H1 (cell line): Measurements from ENCODE around the gene SLC19A3. TPM values are rescaled to one million over a fixed set of nuclear protein-coding genes. Genes with fewer than 3 reads are reported as not detected.

Experiments
- CTCF ChIA-PET: fragments of 300-600 bp; sonication (Branson Sonifier 250); formaldehyde crosslinking; loops from one replicate; lab custom pipeline; 2021; ENCODE audit not compliant: partially characterized antibody; lab: Charles Lee
- POLR2A ChIA-PET: fragments of 300-600 bp; sonication (Branson Sonifier 250); formaldehyde crosslinking; loops from one replicate; lab custom pipeline; 2021; ENCODE audit warnings: inconsistent platforms; ENCODE audit not compliant: partially characterized antibody; lab: Charles Lee
- DNase-seq, 2 experiments: peaks; one replicate each; pipeline versions ENCODE4 v3.0.0 to v3.0.0-alpha.2; 2010 to 2022; ENCODE audit warnings: low spot score in 2 of 2, low read depth in 1 of 2, mixed read lengths in 1 of 2
- FAIRE-seq: peaks from 2 replicates; lab custom pipeline; 2011; peaks lifted over from hg19 to GRCh38; lab: Jason Lieb, UNC
- H2AFZ ChIP-seq: 2 replicates; pipeline ENCODE4 v1.8.1; 2012; ENCODE audit warnings: low read length, inconsistent platforms
- H2AK5ac ChIP-seq: 2 replicates; pipeline ENCODE4 v1.6.1; 2013; ENCODE audit warnings: low read depth, low read length
- H2BK120ac ChIP-seq: replicated peaks from 2 replicates; pipeline ENCODE3; 2013; ENCODE audit warnings: low read depth, low read length, inconsistent platforms
- H2BK12ac ChIP-seq: 2 replicates; pipeline ENCODE4 v1.6.1; 2013; ENCODE audit warnings: low read depth, low read length
- H2BK15ac ChIP-seq: 2 replicates; pipeline ENCODE4 v1.6.1; 2013; ENCODE audit warnings: low read length
- H2BK20ac ChIP-seq: 2 replicates; pipeline ENCODE4 v1.6.1; 2013; ENCODE audit warnings: low read length
- H2BK5ac ChIP-seq: 2 replicates; pipeline ENCODE4 v1.6.1; 2013; ENCODE audit warnings: low read depth, low read length
- H3K14ac ChIP-seq: 2 replicates; pipeline ENCODE4 v1.6.1; 2013; ENCODE audit warnings: inconsistent platforms; ENCODE audit not compliant: insufficient read length
- H3K18ac ChIP-seq: 2 replicates; pipeline ENCODE4 v1.6.1; 2013; ENCODE audit warnings: low read length; ENCODE audit errors: extremely low read depth
- H3K23ac ChIP-seq: 2 replicates; pipeline ENCODE4 v1.6.1; 2013; ENCODE audit warnings: inconsistent platforms; ENCODE audit not compliant: insufficient read length
- H3K23me2 ChIP-seq: 2 replicates; pipeline ENCODE4 v1.6.1; 2013; ENCODE audit warnings: low read depth, low read length
- H3K27ac ChIP-seq: 2 replicates; pipeline ENCODE4 v1.6.1; 2011; ENCODE audit warnings: low read depth, low read length, inconsistent platforms
- H3K27me3 ChIP-seq, 4 experiments: replicated peaks in 1 of 4; 1 replicate in 1 of 4; 2 replicates in 3 of 4; pipeline versions ENCODE4 v1.6.1 to v1.8.1; 2011 to 2013; ENCODE audit warnings: low read length in 3 of 4, mild to moderate bottlenecking in 3 of 4, inconsistent platforms in 2 of 4, mixed read lengths in 2 of 4, moderate library complexity in 1 of 4; ENCODE audit not compliant: control insufficient read depth in 3 of 4, insufficient read depth in 3 of 4; ENCODE audit errors: extremely low read depth in 1 of 4
- H3K36me3 ChIP-seq, 4 experiments: 2 replicates each; pipeline versions ENCODE4 v1.6.1 to v1.8.1; 2011 to 2013; ENCODE audit warnings: mild to moderate bottlenecking in 4 of 4, low read length in 3 of 4, moderate library complexity in 2 of 4, control low read depth in 1 of 4, inconsistent platforms in 1 of 4; ENCODE audit not compliant: insufficient read depth in 4 of 4, control insufficient read depth in 2 of 4
- H3K4ac ChIP-seq: replicated peaks from 2 replicates; pipeline ENCODE3; 2013; ENCODE audit warnings: low read length, low read depth, mixed read lengths, inconsistent platforms; ENCODE audit not compliant: insufficient read length
- H3K4me1 ChIP-seq, 4 experiments: replicated peaks in 1 of 4; 1 replicate in 1 of 4; 2 replicates in 3 of 4; pipeline versions ENCODE4 v1.6.1 to v1.8.1; 2011 to 2013; ENCODE audit warnings: low read length in 3 of 4, inconsistent platforms in 2 of 4, mixed read lengths in 1 of 4; ENCODE audit not compliant: insufficient read depth in 4 of 4, control insufficient read depth in 3 of 4
- H3K4me2 ChIP-seq, 2 experiments: 2 replicates each; pipeline versions ENCODE4 v1.6.1 to v1.8.1; 2011 to 2013; ENCODE audit warnings: low read depth in 2 of 2, low read length in 2 of 2, control low read depth in 1 of 2, inconsistent platforms in 1 of 2, mild to moderate bottlenecking in 1 of 2; ENCODE audit not compliant: insufficient read depth in 1 of 2
- H3K4me3 ChIP-seq, 4 experiments: fragments of 200-600, 300-600 bp in 1 of 4; sonication (generic), shearing (Covaris generic), sonication (Bioruptor Twin) in 1 of 4; 2 replicates each; pipeline versions ENCODE4 v1.5.1 to v1.8.1; 2011 to 2016; ENCODE audit warnings: low read length in 4 of 4, low read depth in 3 of 4, control low read depth in 2 of 4, inconsistent platforms in 2 of 4, mild to moderate bottlenecking in 2 of 4, mixed read lengths in 1 of 4, moderate library complexity in 1 of 4; ENCODE audit not compliant: insufficient read depth in 2 of 4; ENCODE audit errors: extremely low read depth in 1 of 4
- H3K56ac ChIP-seq: replicated peaks from 2 replicates; pipeline ENCODE3; 2013; ENCODE audit warnings: low read depth, mild to moderate bottlenecking, mixed read lengths, low read length, inconsistent platforms; ENCODE audit not compliant: insufficient read length
- H3K79me1 ChIP-seq: 2 replicates; pipeline ENCODE4 v1.6.1; 2013; ENCODE audit warnings: low read depth, low read length, control low read depth
- H3K79me2 ChIP-seq, 2 experiments: 2 replicates each; pipeline versions ENCODE4 v1.6.1 to v1.8.1; 2012 to 2013; ENCODE audit warnings: low read length in 2 of 2, mild to moderate bottlenecking in 2 of 2, inconsistent platforms in 1 of 2; ENCODE audit not compliant: insufficient read depth in 2 of 2, control insufficient read depth in 1 of 2
- H3K9ac ChIP-seq, 4 experiments: replicated peaks in 1 of 4; 1 replicate in 1 of 4; 2 replicates in 3 of 4; pipeline versions ENCODE4 v1.6.1 to v1.8.1; 2011 to 2013; ENCODE audit warnings: low read depth in 3 of 4, low read length in 3 of 4, control low read depth in 2 of 4, mild to moderate bottlenecking in 2 of 4, moderate library complexity in 2 of 4, inconsistent platforms in 1 of 4; ENCODE audit errors: extremely low read depth in 1 of 4
- H3K9me3 ChIP-seq, 2 experiments: 2 replicates each; pipeline versions ENCODE4 v1.6.1 to v1.8.1; 2012 to 2013; ENCODE audit warnings: mild to moderate bottlenecking in 2 of 2, moderate library complexity in 2 of 2, control low read depth in 1 of 2, inconsistent platforms in 1 of 2, low read depth in 1 of 2, low read length in 1 of 2, mixed read lengths in 1 of 2; ENCODE audit not compliant: insufficient read depth in 2 of 2
- H4K20me1 ChIP-seq, 2 experiments: replicated peaks in 1 of 2; 2 replicates each; pipeline versions ENCODE3 to v1.8.1; 2011 to 2013; ENCODE audit warnings: inconsistent platforms in 2 of 2, low read length in 2 of 2, mild to moderate bottlenecking in 1 of 2; ENCODE audit not compliant: insufficient read depth in 2 of 2, control insufficient read depth in 1 of 2
- H4K5ac ChIP-seq: 2 replicates; pipeline ENCODE4 v1.6.1; 2013; ENCODE audit warnings: low read length, low read depth, mixed read lengths, inconsistent platforms; ENCODE audit not compliant: insufficient read length
- H4K8ac ChIP-seq: 2 replicates; pipeline ENCODE4 v1.8.0; 2013; ENCODE audit warnings: mild to moderate bottlenecking, moderate library complexity, low read length, inconsistent platforms; ENCODE audit not compliant: insufficient read depth; ENCODE audit errors: extremely low read depth
- H4K91ac ChIP-seq: replicated peaks from 2 replicates; pipeline ENCODE3; 2013; ENCODE audit warnings: low read length, mixed read lengths, inconsistent platforms; ENCODE audit not compliant: insufficient read length
- CHD2 ChIP-seq: IDR thresholded peaks from 2 replicates; pipeline ENCODE4 v1.6.1; 2012; ENCODE audit warnings: low read length, improper control_type of control experiment
- CTBP2 ChIP-seq: IDR thresholded peaks from 2 replicates; pipeline ENCODE4 v1.7.0; 2011; ENCODE audit warnings: borderline replicate concordance, mild to moderate bottlenecking, moderate library complexity, mixed read lengths, low read length; ENCODE audit not compliant: insufficient read depth, insufficient read length
- EGR1 ChIP-seq: IDR thresholded peaks from 2 replicates; pipeline ENCODE4 v1.6.1; 2011; ENCODE audit warnings: low read depth, low read length, borderline replicate concordance
- EP300 ChIP-seq, 2 experiments: IDR thresholded peaks; 1 replicate in 1 of 2; 2 replicates in 1 of 2; pipeline ENCODE4 v1.6.1; 2011 to 2012; ENCODE audit warnings: low read depth in 2 of 2, low read length in 2 of 2, mild to moderate bottlenecking in 2 of 2, borderline replicate concordance in 1 of 2, inconsistent platforms in 1 of 2, moderate library complexity in 1 of 2
- HDAC6 ChIP-seq: IDR thresholded peaks from one replicate; pipeline ENCODE4 v1.7.1; 2012; ENCODE audit warnings: low read depth, mild to moderate bottlenecking, inconsistent platforms, low read length, moderate library complexity
- PHF8 ChIP-seq: fragments of 200-600 bp; sonication (generic); conservative IDR thresholded peaks from 2 replicates; pipeline ENCODE4 v1.7.1; 2012; ENCODE audit warnings: low read depth, mild to moderate bottlenecking, inconsistent platforms, low read length, moderate library complexity
- RAD21 ChIP-seq, 2 experiments: IDR thresholded peaks in 1 of 2; conservative IDR thresholded peaks in 1 of 2; 2 replicates each; pipeline ENCODE4 v1.6.1; 2011; ENCODE audit warnings: low read depth in 2 of 2, low read length in 2 of 2, improper control_type of control experiment in 1 of 2, inconsistent platforms in 1 of 2, mild to moderate bottlenecking in 1 of 2, moderate library complexity in 1 of 2
- YY1 ChIP-seq: IDR thresholded peaks from 2 replicates; pipeline ENCODE4 v1.6.1; 2011; ENCODE audit warnings: low read depth, mild to moderate bottlenecking, low read length
- WGBS, 2 experiments: shearing (Covaris generic) in 1 of 2; methylation state at CpG; one replicate each; pipeline versions ENCODE4 v1.1.6 to v1.1.7; 2013 to 2015; ENCODE audit warnings: low lambda C conversion rate in 2 of 2, mixed read lengths in 2 of 2, inconsistent platforms in 1 of 2, low coverage in 1 of 2, missing lambda C conversion rate in 1 of 2; ENCODE audit not compliant: insufficient replicate concordance in 2 of 2, insufficient coverage in 1 of 2, insufficient read length in 1 of 2; ENCODE audit errors: extremely low coverage in 1 of 2, missing lambda C conversion rate in 1 of 2; 5-methylcytosine and 5-hydroxymethylcytosine counted together
- polyA plus RNA-seq, 7 experiments: library from polyadenylated mRNA; depleted of rRNA in 3 of 7; stranded (reverse) in 5 of 7; unstranded in 2 of 7; fragments of >200 nt in 5 of 7; fragments of 200-250 nt in 2 of 7; gene quantifications; 1 replicate in 5 of 7; 2 replicates in 1 of 7; 4 replicates in 1 of 7; pipeline versions ENCODE4 v1.2.1 to v1.2.3, GENCODE V29; 2011 to 2013; ENCODE audit warnings: missing spikeins in 2 of 7, mixed read lengths in 2 of 7
- total RNA-seq: library from RNA; stranded (reverse); fragmentation: NEBNext Ultra II Directional; extraction: Animal tissue kit (Norgen Biotek cat#: 25700); gene quantifications from 2 replicates; pipeline ENCODE4 v1.2.1, GENCODE V29; 2021
- TF ChIP-seq, protein P1 (sequence below), 3 experiments: IDR thresholded peaks; 1 replicate in 2 of 3; 2 replicates in 1 of 3; pipeline versions ENCODE4 v1.5.1 to v1.6.1; 2011; ENCODE audit warnings: low read length in 3 of 3, mild to moderate bottlenecking in 3 of 3, inconsistent platforms in 2 of 3, low read depth in 1 of 3, moderate library complexity in 1 of 3; ENCODE audit not compliant: insufficient read depth in 1 of 3; ENCODE audit errors: control extremely low read depth in 1 of 3

The SLC19A3 gene
- total and polyA plus RNA-seq, 2 of the 8 experiments (the other 6 are each of a cell fraction or from before 2014, with no cell fraction given) = 7.0 to 9.8 TPM

GRCh38 chr2:227671170-227671905 lies 46.5 kb downstream of the SLC19A3 start:
- Histone ChIP-seq H3K79me1 (no peaks in the 10 kb centered on the region), H3K79me2 (no peaks in the 10 kb centered on the region), H3K4me1 (peaks cover 0 to 8% (median 2%) of the 10 kb centered on the region in 4 experiments; a peak in 5 of 7 replicates), H4K5ac (no peak overlapping the region), H3K18ac (no peak overlapping the region), H2AK5ac (no peak overlapping the region), H2AFZ (no peak overlapping the region), H3K4me3 (no peak overlapping the region), H4K91ac (no peak overlapping the region), H2BK12ac (no peak overlapping the region), H3K9me3 (no peaks in the 10 kb centered on the region), H2BK15ac (no peak overlapping the region), H2BK120ac (no peak overlapping the region), H4K8ac (no peak overlapping the region), H3K14ac (no peak overlapping the region), H2BK5ac (no peak overlapping the region), H3K4ac (no peak overlapping the region), H3K23me2 (no peaks in the 10 kb centered on the region; the same call in 1 of the 2 replicates), H3K27me3 (no peaks in the 10 kb centered on the region), H3K23ac (no peak overlapping the region), H3K27ac (no peak overlapping the region), H3K56ac (no peak overlapping the region), H4K20me1 (no peaks in the 10 kb centered on the region), H2BK20ac (no peak overlapping the region), H3K9ac (no peak overlapping the region), H3K4me2 (no peak overlapping the region; a peak in 1 of 4 replicates), H3K36me3 (no peaks in the 10 kb centered on the region)
- DNase-seq (no peak), FAIRE-seq (no peak)
- WGBS, 2 experiments = 63% methylated on average over 3 of the region's 3 CpGs; no CpG with 5 or more reads in 1 of the 2 experiments
- POLR2A ChIA-PET = no interaction called here
- CTCF ChIA-PET = interaction anchor here (0.6 to 1.8 kb wide), 2 partner anchors 13 to 19 kb away, joined by 3 to 6 read pairs; no protein-coding TSS in a partner anchor
- TF ChIP-seq CHD2 (no peak), YY1 (no peak), PHF8 (no peak), HDAC6 (no peak), EGR1 (no peak), CTBP2 (no peak), EP300 (IDR thresholded peaks at IDR 0.05; ENCODE audit: borderline replicate concordance in 1 of 2, low read depth in 2 of 2, low read length in 2 of 2) (no peak), RAD21 (IDR thresholded peaks at IDR 0.05 in 1 of 2, conservative IDR thresholded peaks at IDR 0.05 in 1 of 2; ENCODE audit: low read depth in 2 of 2, low read length in 2 of 2) (no peak)
- TF ChIP-seq, protein P1, sequence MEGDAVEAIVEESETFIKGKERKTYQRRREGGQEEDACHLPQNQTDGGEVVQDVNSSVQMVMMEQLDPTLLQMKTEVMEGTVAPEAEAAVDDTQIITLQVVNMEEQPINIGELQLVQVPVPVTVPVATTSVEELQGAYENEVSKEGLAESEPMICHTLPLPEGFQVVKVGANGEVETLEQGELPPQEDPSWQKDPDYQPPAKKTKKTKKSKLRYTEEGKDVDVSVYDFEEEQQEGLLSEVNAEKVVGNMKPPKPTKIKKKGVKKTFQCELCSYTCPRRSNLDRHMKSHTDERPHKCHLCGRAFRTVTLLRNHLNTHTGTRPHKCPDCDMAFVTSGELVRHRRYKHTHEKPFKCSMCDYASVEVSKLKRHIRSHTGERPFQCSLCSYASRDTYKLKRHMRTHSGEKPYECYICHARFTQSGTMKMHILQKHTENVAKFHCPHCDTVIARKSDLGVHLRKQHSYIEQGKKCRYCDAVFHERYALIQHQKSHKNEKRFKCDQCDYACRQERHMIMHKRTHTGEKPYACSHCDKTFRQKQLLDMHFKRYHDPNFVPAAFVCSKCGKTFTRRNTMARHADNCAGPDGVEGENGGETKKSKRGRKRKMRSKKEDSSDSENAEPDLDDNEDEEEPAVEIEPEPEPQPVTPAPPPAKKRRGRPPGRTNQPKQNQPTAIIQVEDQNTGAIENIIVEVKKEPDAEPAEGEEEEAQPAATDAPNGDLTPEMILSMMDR (IDR thresholded peaks at IDR 0.05; ENCODE audit: control extremely low read depth in 1 of 3, insufficient read depth in 1 of 3, low read depth in 1 of 3, low read length in 3 of 3) = no peak
